ENCODE data around the gene PARM1.

The PARM1 gene

DNA sequence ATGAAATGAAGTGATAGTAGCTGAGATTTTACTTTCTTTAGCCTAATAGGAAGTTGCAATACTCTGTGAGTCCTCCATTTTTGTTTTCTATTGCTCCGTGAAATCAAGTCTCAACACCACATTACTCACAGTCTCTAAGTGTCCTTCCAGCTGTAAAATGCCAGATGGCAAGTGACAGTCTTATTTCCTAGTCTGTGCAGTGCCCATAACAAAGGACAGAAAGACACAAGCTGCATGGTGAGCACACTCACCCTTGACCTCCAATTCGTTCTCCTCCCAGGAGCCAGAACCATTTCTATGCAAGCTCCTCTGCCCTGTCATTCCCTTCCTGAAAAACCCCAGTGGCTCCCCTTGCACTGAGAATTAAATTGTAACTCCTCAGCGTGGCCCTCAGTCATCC is 101.6 kb downstream of the PARM1 start:
- Histone ChIP-seq H3K4me3 (replicated peaks; ENCODE audit: low read depth, low read length) (no peak overlapping the region), H3K36me3 (ENCODE audit: control insufficient read depth, insufficient read depth, low read length) (no peaks in the 10 kb centered on the region; the same call in 1 of the 2 replicates), H3K27me3 (replicated peaks; ENCODE audit: control insufficient read depth, insufficient read depth, low read length) (no peaks in the 10 kb centered on the region)
- TF ChIP-seq, protein P1, sequence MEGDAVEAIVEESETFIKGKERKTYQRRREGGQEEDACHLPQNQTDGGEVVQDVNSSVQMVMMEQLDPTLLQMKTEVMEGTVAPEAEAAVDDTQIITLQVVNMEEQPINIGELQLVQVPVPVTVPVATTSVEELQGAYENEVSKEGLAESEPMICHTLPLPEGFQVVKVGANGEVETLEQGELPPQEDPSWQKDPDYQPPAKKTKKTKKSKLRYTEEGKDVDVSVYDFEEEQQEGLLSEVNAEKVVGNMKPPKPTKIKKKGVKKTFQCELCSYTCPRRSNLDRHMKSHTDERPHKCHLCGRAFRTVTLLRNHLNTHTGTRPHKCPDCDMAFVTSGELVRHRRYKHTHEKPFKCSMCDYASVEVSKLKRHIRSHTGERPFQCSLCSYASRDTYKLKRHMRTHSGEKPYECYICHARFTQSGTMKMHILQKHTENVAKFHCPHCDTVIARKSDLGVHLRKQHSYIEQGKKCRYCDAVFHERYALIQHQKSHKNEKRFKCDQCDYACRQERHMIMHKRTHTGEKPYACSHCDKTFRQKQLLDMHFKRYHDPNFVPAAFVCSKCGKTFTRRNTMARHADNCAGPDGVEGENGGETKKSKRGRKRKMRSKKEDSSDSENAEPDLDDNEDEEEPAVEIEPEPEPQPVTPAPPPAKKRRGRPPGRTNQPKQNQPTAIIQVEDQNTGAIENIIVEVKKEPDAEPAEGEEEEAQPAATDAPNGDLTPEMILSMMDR (IDR thresholded peaks at IDR 0.05; ENCODE audit: insufficient read depth, low read length, poor library complexity, severe bottlenecking): no peak
- DNase-seq (ENCODE audit: extremely low read depth, insufficient read length): no peak

DNA sequence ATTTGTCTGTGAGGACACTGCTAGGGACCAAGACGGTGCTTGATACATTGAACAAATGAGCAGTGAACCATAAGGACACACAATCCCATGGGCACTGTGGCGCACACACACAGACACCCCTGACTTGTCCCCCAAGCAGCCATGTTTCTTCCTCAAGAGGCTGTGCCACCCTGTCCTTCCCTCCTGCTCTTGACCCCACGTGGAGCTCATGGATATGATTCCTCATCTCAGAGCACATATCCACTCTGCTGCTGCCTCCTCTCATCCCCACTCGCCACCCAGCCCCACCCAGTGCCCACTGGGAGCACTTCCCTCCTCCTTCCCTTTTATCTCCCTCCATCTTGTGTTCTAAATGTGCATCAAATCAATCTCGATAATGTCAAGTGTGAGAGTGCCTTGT is 102.4 kb downstream of the PARM1 start:
- no peaks in the 10 kb centered on the region for H3K27me3 ChIP-seq (replicated peaks; ENCODE audit: control insufficient read depth, insufficient read depth, low read length)
- H3K4me3 ChIP-seq (replicated peaks; ENCODE audit: low read depth, low read length): no peak overlapping the region
- DNase-seq (ENCODE audit: extremely low read depth, insufficient read length): no peak
- H3K36me3 ChIP-seq (ENCODE audit: control insufficient read depth, insufficient read depth, low read length): no peaks in the 10 kb centered on the region; the same call in 1 of the 2 replicates
- TF ChIP-seq, protein P1 (IDR thresholded peaks at IDR 0.05; ENCODE audit: insufficient read depth, low read length, poor library complexity, severe bottlenecking): no peak

DNA sequence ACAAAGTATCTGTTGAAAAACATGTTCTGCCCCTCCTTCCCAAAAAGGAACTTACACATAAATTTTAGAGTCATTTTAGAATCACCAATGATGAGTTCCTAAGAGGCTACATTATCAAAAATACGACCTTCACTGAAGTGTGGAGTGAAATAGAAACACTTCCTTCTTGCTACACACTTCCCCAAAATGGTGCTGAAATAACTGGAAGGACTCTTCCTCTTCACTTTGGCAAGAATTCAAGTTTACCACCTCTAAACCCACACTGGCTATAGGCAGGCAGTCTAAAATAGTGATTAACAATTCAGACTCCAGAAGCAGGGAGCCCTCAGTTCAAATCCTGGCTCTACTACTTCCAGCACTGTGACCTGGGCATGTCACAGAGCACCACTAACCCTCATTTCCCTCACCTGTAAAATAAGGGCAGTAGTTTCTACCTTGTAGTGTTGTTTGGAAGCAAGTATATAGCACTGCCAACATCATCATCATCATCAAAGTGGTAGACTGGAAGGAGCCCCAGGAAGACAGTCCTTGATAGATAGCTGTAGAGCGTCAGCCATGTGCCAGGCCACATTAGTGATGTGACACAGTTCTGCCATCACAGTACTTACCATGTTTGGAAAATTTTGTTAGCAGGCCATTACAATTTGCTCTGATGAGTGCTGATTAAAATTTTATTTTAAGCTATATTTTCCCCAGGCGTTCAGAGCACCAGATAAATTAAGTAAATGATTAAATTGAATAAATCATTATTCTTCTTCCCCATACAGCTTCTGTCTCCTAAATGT is 103.3 kb downstream of the PARM1 start:
- H3K27me3 ChIP-seq (replicated peaks; ENCODE audit: control insufficient read depth, insufficient read depth, low read length): no peaks in the 10 kb centered on the region
- H3K36me3 ChIP-seq (ENCODE audit: control insufficient read depth, insufficient read depth, low read length): no peaks in the 10 kb centered on the region; the same call in 1 of the 2 replicates
- no peak overlapping the region for H3K4me3 ChIP-seq (replicated peaks; ENCODE audit: low read depth, low read length)
- TF ChIP-seq, protein P1 (IDR thresholded peaks at IDR 0.05; ENCODE audit: insufficient read depth, low read length, poor library complexity, severe bottlenecking): no peak
- no peak for DNase-seq (ENCODE audit: extremely low read depth, insufficient read length)

DNA sequence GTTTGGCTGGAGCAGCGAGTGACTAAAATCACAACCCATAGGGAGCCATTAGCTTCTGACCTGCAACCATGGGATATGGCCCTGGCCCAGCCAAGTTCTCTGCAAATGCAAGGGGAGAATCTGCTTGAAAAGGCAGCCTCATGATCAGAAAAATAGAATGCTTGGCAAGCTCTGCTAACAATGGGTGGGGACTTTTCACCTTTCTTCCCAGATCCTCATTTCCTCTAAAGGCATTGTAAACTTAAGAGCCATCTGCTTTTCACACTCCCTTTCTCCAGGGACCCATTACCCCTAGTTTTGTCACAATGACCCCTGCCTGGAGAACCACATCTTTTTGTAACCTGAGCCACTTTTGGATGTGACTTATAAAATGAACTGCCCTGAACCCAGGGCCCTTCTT is 104.3 kb downstream of the PARM1 start:
- Histone ChIP-seq H3K27me3 (replicated peaks; ENCODE audit: control insufficient read depth, insufficient read depth, low read length) (no peaks in the 10 kb centered on the region), H3K4me3 (replicated peaks; ENCODE audit: low read depth, low read length) (no peak overlapping the region), H3K36me3 (ENCODE audit: control insufficient read depth, insufficient read depth, low read length) (no peaks in the 10 kb centered on the region; the same call in 1 of the 2 replicates)
- peak; percentile 29 for DNase-seq (ENCODE audit: extremely low read depth, insufficient read length)
- TF ChIP-seq, protein P1 (IDR thresholded peaks at IDR 0.05; ENCODE audit: insufficient read depth, low read length, poor library complexity, severe bottlenecking): no peak

DNA sequence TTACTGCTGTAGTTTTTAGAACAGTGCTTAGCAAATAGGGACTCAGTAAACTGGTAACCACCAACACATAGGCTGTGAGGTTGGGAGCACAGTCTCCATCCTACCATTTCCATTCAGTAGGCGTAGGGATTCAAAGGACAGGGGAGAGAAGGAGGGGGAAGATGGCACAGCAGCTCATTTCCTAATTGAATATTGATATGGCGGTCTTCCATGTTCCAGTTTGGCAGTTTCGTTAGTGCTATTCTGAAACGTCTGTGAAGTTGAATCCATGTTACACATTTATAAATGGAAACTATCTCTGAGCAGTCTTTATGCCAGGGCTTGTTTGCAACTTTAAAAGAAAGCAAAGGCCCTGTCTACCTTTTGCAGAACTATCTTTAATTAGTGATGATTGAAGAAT is 105.5 kb downstream of the PARM1 start:
- no peak for DNase-seq (ENCODE audit: extremely low read depth, insufficient read length)
- H3K27me3 ChIP-seq (replicated peaks; ENCODE audit: control insufficient read depth, insufficient read depth, low read length): no peaks in the 10 kb centered on the region
- H3K4me3 ChIP-seq (replicated peaks; ENCODE audit: low read depth, low read length): no peak overlapping the region
- H3K36me3 ChIP-seq (ENCODE audit: control insufficient read depth, insufficient read depth, low read length): no peaks in the 10 kb centered on the region
- TF ChIP-seq, protein P1 (IDR thresholded peaks at IDR 0.05; ENCODE audit: insufficient read depth, low read length, poor library complexity, severe bottlenecking): no peak
